IMR-90 (cell line): Measurements from ENCODE around the gene CLDN18.

Source experiments
- BHLHE40 ChIP-seq: fragments of 150-350 bp; IDR thresholded peaks from 2 replicates; pipeline ENCODE4 v1.6.1; 2016; ENCODE audit warnings: mild to moderate bottlenecking, low read depth, low read length
- CHD1 ChIP-seq: IDR thresholded peaks from 2 replicates; pipeline ENCODE4 v1.6.1; 2012; ENCODE audit warnings: low read depth, low read length, improper control_type of control experiment
- CTCF ChIP-seq: conservative IDR thresholded peaks from 2 replicates; pipeline ENCODE4 v1.5.1; 2012; ENCODE audit warnings: mild to moderate bottlenecking, low read depth, low read length, improper control_type of control experiment
- POLR2A ChIP-seq: IDR thresholded peaks from 2 replicates; pipeline ENCODE4 v1.6.1; 2012; ENCODE audit warnings: mild to moderate bottlenecking, low read depth, low read length
- RCOR1 ChIP-seq: IDR thresholded peaks from 2 replicates; pipeline ENCODE4 v1.6.1; 2012; ENCODE audit warnings: mild to moderate bottlenecking, low read length, improper control_type of control experiment; ENCODE audit not compliant: insufficient replicate concordance

- no peak for TF ChIP-seq RCOR1
- TF ChIP-seq POLR2A, result no peak
- no peak for TF ChIP-seq CTCF
- TF ChIP-seq CHD1, result no peak
- no peak for TF ChIP-seq BHLHE40
Measured at GRCh38 chr3:138063416-138063815, 53.5 kb downstream of the CLDN18 start.
